Kidney (tissue), 14 donors: ENCODE results near the gene DBN1. TPM values are rescaled to one million over a fixed set of nuclear protein-coding genes. Genes with fewer than 3 reads are reported as not detected.

Experiments
- DNase-seq, 5 donors: peaks; one replicate each; pipeline ENCODE4 v3.0.0-alpha.2; 2013 to 2020
- FAIRE-seq: peaks from 2 replicates; lab custom pipeline; 2012; peaks lifted over from hg19 to GRCh38; lab: Jason Lieb, UNC
- H3K27ac ChIP-seq, 2 donors: one replicate each; pipeline ENCODE4 v1.7.0; 2013; ENCODE audit warnings: low read depth in 2 of 2, low read length in 2 of 2, inconsistent platforms in 1 of 2
- H3K27me3 ChIP-seq: one replicate; pipeline ENCODE4 v1.7.1; 2013; ENCODE audit warnings: low read length, inconsistent platforms; ENCODE audit not compliant: control insufficient read depth, insufficient read depth
- H3K36me3 ChIP-seq, 3 donors: one replicate each; pipeline versions ENCODE4 v1.7.0 to v1.7.1; 2013; ENCODE audit warnings: low read length in 3 of 3, control low read depth in 1 of 3, inconsistent platforms in 1 of 3; ENCODE audit not compliant: insufficient read depth in 3 of 3, control insufficient read depth in 2 of 3
- H3K4me1 ChIP-seq, 3 donors: one replicate each; pipeline versions ENCODE4 v1.7.0 to v1.7.1; 2013; ENCODE audit warnings: low read length in 3 of 3, inconsistent platforms in 1 of 3, low read depth in 1 of 3; ENCODE audit not compliant: control insufficient read depth in 2 of 3, insufficient read depth in 2 of 3
- H3K4me3 ChIP-seq, 3 donors: one replicate each; pipeline versions ENCODE4 v1.7.0 to v1.8.1; 2013; ENCODE audit warnings: low read length in 3 of 3, control low read depth in 1 of 3, inconsistent platforms in 1 of 3
- H3K9ac ChIP-seq, 3 donors: one replicate each; pipeline versions ENCODE4 v1.7.0 to v1.7.1; 2013; ENCODE audit warnings: low read length in 3 of 3, control low read depth in 1 of 3, inconsistent platforms in 1 of 3
- H3K9me3 ChIP-seq, 3 donors: one replicate each; pipeline versions ENCODE4 v1.7.0 to v1.7.1; 2013; ENCODE audit warnings: low read length in 3 of 3, control low read depth in 1 of 3, inconsistent platforms in 1 of 3; ENCODE audit not compliant: control insufficient read depth in 2 of 3, insufficient read depth in 1 of 3
- intact Hi-C: fragments of 100-400 bp; cut with DNase I; formaldehyde crosslinking; loops from one replicate; pipeline ENCODE4 v1.11.1; 2022
- polyA plus RNA-seq: library from polyadenylated mRNA; stranded (reverse); fragments of 350-450 nt; fragmentation: Illumina TruSeq; extraction: RNeasy Lipid Tissue Mini Kit (QIAGEN cat#74804); gene quantifications from one replicate; pipeline ENCODE4 v1.2.3, GENCODE V29; 2014; ENCODE audit warnings: low read depth, low replicate concordance; ENCODE audit not compliant: insufficient read depth
- total RNA-seq: library from RNA; stranded (reverse); fragmentation: NEBNext Ultra II Directional; extraction: Animal tissue kit (Norgen Biotek cat#: 25700); gene quantifications from one replicate; pipeline ENCODE4 v1.2.1, GENCODE V29; 2021
- TF ChIP-seq, protein P1 (sequence below): IDR thresholded peaks from 3 replicates; pipeline ENCODE4 v1.5.1; 2012; ENCODE audit warnings: mild to moderate bottlenecking, moderate library complexity, borderline replicate concordance; ENCODE audit not compliant: insufficient read depth; ENCODE audit errors: extremely low read depth
- donor health status: control.
- donor health status: control.
- donor health status: control.
- donor health status: control.
- donor health status: control.
- donor health status: DM: yes; HTN: yes; CAD: no.
- donor health status: Normal renal cell carcinoma (clear cell type).

The DBN1 gene
- total and polyA plus RNA-seq, 2 donors from 2014 or later, result 56.5 to 64.2 TPM

DNA sequence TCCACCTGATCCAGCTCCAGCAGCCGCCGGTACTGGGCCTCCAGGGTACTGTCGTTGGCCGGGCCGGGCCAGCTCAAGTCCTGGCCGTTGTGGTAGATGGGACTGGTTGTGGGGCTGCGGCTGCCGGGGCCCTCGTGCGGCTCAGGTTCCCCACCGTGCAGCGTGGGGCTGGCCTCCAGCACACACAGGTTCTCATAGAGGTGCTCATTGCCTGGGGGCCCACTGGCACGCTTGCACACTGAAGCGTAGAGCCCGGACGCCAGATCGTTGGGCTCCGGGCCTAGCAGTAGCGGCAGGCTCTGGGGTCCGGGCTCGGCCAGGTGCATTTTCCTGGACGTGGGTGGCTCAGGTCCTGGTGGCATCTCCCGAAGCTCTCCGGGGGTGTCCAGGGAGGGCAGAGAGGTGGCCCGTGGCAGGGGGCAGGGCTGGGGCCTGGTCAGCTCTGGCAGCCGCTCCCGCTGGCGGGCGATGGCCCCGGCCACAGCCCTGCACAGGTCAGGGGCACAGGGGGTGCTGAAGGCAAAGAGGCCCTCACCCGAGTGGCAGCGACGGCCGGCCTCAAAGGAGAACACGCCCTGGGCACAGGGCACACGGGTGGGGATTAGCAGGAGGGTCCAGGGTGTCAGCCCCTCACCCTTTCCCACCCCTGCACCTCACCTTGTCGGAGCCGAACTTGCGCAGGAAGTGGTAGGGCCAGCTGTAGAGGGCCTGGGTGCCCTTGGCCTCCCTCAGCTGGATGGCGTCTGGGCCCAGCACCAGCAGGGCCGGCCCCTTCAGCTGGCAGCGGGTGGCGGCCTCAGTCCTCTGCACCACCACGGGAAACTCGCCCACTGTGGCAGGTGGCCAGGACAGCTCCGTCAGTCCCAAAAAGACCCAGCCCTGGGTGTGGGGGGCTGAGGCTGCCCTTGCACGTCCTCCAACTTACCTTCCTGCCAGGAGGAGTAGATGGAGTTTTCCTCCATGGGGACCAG is 30.9 kb upstream of the DBN1 start:
- Histone ChIP-seq H3K9ac (no peak overlapping the region), H3K4me3 (no peak overlapping the region), H3K27ac (no peak overlapping the region), H3K27me3 (no peaks in the 10 kb centered on the region), H3K9me3 (no peaks in the 10 kb centered on the region), H3K36me3 (no peaks in the 10 kb centered on the region), H3K4me1 (peaks cover 0 to 3% (median 0%) of the 10 kb centered on the region in 3 donors)
- DNase-seq (no peak), FAIRE-seq (no peak)
- intact Hi-C loops, result no loop called here
- TF ChIP-seq, protein P1, sequence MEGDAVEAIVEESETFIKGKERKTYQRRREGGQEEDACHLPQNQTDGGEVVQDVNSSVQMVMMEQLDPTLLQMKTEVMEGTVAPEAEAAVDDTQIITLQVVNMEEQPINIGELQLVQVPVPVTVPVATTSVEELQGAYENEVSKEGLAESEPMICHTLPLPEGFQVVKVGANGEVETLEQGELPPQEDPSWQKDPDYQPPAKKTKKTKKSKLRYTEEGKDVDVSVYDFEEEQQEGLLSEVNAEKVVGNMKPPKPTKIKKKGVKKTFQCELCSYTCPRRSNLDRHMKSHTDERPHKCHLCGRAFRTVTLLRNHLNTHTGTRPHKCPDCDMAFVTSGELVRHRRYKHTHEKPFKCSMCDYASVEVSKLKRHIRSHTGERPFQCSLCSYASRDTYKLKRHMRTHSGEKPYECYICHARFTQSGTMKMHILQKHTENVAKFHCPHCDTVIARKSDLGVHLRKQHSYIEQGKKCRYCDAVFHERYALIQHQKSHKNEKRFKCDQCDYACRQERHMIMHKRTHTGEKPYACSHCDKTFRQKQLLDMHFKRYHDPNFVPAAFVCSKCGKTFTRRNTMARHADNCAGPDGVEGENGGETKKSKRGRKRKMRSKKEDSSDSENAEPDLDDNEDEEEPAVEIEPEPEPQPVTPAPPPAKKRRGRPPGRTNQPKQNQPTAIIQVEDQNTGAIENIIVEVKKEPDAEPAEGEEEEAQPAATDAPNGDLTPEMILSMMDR, result no peak

DNA sequence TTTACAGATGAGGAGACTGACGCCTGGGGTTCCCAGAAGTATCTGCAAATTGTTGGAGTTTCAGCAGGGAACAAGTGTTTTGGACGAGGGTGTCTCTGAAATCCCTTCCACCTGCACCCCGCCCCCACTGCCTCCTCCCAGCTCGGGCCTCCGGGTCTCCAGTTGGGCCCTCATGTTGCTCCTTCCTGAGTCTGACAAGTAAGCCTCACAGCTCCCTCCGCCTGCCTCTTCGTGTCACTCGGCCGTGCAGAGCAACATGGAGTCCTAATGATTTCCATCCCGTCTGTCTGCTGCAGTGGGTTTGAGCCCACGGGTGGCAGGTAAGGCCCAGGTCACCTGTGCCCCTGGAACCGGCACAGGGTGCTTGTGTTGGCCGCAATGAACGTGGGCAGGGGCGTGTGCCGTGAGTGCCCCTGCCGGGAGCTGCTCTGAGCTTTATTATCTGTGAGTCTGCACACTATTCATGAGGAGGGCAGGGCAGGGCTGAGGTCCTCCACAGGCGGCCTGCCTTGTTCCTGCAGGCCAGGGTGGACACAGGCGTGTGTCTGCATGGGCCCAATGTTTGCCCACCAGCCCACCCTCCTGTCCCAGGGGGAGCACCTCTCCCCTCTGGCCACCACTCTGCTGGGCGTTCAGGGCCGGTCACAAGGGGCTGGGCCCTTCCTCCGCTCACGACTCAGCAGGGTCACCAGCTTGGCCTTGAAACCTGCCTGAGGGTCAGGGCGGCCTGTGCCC is 30.1 kb upstream of the DBN1 start:
- no peak overlapping the region for H3K4me3 ChIP-seq
- H3K27me3 ChIP-seq, result no peaks in the 10 kb centered on the region
- peaks cover 0 to 3% (median 2%) of the 10 kb centered on the region in 3 donors for H3K4me1 ChIP-seq
- no peaks in the 10 kb centered on the region for H3K36me3 ChIP-seq
- intact Hi-C loops, result no loop called here
- H3K9me3 ChIP-seq, result no peaks in the 10 kb centered on the region
- TF ChIP-seq, protein P1, result no peak
- no peak overlapping the region for H3K27ac ChIP-seq
- DNase-seq, result no peak
- H3K9ac ChIP-seq, result no peak overlapping the region
- no peak for FAIRE-seq

DNA sequence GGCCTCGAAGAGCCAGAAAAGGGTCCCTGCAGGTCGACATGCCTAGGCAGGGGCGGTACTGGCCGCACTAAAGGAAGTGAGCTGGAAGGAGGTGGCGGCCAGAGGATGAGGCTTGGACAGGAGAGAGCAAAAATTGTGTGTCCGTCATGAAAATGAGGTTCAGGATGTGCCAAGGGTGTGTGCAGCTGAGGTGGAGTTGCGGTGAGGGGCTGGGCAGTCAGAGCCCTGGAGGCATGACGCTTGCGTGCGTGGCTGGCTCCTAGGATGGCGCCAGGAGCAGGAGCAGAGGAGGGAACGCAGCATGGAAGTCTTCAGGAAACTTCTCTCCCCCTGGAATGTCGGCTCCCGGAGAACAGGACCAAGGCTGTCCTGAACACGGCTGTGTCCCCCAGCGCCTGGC is 29.5 kb upstream of the DBN1 start:
- DNase-seq (no peak), FAIRE-seq (no peak)
- no peak overlapping the region for H3K4me3 ChIP-seq
- no peak overlapping the region for H3K9ac ChIP-seq
- intact Hi-C loops, result no loop called here
- TF ChIP-seq, protein P1, result no peak
- H3K4me1 ChIP-seq, result peaks cover 0 to 5% (median 3%) of the 10 kb centered on the region in 3 donors
- no peaks in the 10 kb centered on the region for H3K36me3 ChIP-seq
- no peak overlapping the region for H3K27ac ChIP-seq
- H3K27me3 ChIP-seq, result no peaks in the 10 kb centered on the region
- no peaks in the 10 kb centered on the region for H3K9me3 ChIP-seq
